HCT116 (cell line): ENCODE measurements around the gene FTSJ3. TPM values are rescaled to one million over a fixed set of nuclear protein-coding genes. Genes with fewer than 3 reads are reported as not detected.
A peak's percentile ranks its signal among the peaks of the same experiment; 100 is the strongest.

Experiments used
- ATAC-seq: fragments of 200-7000 bp; cut with Tn5 transposase; 2 replicates; pipeline ENCODE4 v1.9.1; 2020; ENCODE audit warnings: mild to moderate bottlenecking, moderate library complexity
- BruUV-seq: library from RNA; stranded (reverse); fragments of 400-500 nt; replicated peaks from 2 replicates; lab custom pipeline; 2021; lab: Mats Ljungman, UMichigan
- CTCF ChIA-PET: fragments of 300-600 bp; sonication (Branson Sonifier 250); formaldehyde crosslinking; loops from one replicate; lab custom pipeline; 2021; ENCODE audit warnings: antibody characterized with exemption; lab: Charles Lee
- POLR2A ChIA-PET: fragments of 300-600, 350-600 bp; sonication (Branson Sonifier 250); formaldehyde crosslinking; loops from one replicate; lab custom pipeline; 2021; ENCODE audit warnings: antibody characterized with exemption; lab: Charles Lee
- RAD21 ChIA-PET, 2 experiments: fragments of 300-600 bp; sonication (Branson Sonifier 250); formaldehyde crosslinking; loops; one replicate each; lab custom pipeline; 2023; ENCODE audit warnings: low total read pairs in 2 of 2; ENCODE audit not compliant: uncharacterized antibody in 2 of 2, unreplicated experiment in 2 of 2, low non-redundant PET in 1 of 2; lab: Charles Lee
- DNase-seq: peaks from one replicate; pipeline ENCODE4 v3.0.0-alpha.2; 2010; ENCODE audit warnings: low read depth, low spot score
- H2AFZ ChIP-seq: fragments of 200-600 bp; shearing (Covaris generic), sonication (generic); 2 replicates; pipeline ENCODE4 v1.6.1; 2017; ENCODE audit warnings: low read depth, mixed run types, mixed read lengths, antibody characterized with exemption, low read length; ENCODE audit not compliant: poor library complexity, severe bottlenecking
- H3K27ac ChIP-seq: 2 replicates; pipeline ENCODE4 v1.5.1; 2012; ENCODE audit warnings: low read depth, low read length
- H3K27me3 ChIP-seq: fragments of 200-600 bp; sonication (generic); 2 replicates; pipeline ENCODE4 v1.6.1; 2016; ENCODE audit warnings: mixed run types, low read length, mixed read lengths; ENCODE audit not compliant: insufficient read depth
- H3K36me3 ChIP-seq, 2 experiments: fragments of 200-500 bp in 1 of 2; fragments of 200-600 bp in 1 of 2; sonication (Bioruptor generic) in 1 of 2; sonication (generic) in 1 of 2; 2 replicates each; pipeline versions ENCODE4 v1.5.1 to v1.6.1; 2014 to 2016; ENCODE audit warnings: low read length in 2 of 2, inconsistent platforms in 1 of 2, mixed read lengths in 1 of 2, mixed run types in 1 of 2; ENCODE audit not compliant: insufficient read depth in 2 of 2, control insufficient read depth in 1 of 2
- H3K4me1 ChIP-seq, 2 experiments: fragments of 200-600 bp in 1 of 2; sonication (generic) in 1 of 2; 2 replicates each; pipeline versions ENCODE4 v1.5.1 to v1.6.1; 2012 to 2017; ENCODE audit warnings: low read length in 2 of 2, inconsistent platforms in 1 of 2, mild to moderate bottlenecking in 1 of 2, mixed read lengths in 1 of 2, mixed run types in 1 of 2, moderate library complexity in 1 of 2; ENCODE audit not compliant: insufficient read depth in 2 of 2, control insufficient read depth in 1 of 2
- H3K4me2 ChIP-seq: fragments of 200-600 bp; sonication (generic); 2 replicates; pipeline ENCODE4 v1.6.1; 2017; ENCODE audit warnings: mixed run types, low read length, mixed read lengths
- H3K4me3 ChIP-seq, 2 experiments: fragments of 200-600 bp in 1 of 2; sonication (generic) in 1 of 2; replicated peaks in 1 of 2; 2 replicates each; pipeline ENCODE4 v1.5.1; 2011 to 2016; ENCODE audit warnings: low read length in 2 of 2, control low read depth in 1 of 2, low read depth in 1 of 2, mild to moderate bottlenecking in 1 of 2, mixed read lengths in 1 of 2, mixed run types in 1 of 2
- H3K79me2 ChIP-seq: fragments of 200-600 bp; sonication (generic); 2 replicates; pipeline ENCODE4 v1.6.1; 2017; ENCODE audit warnings: mild to moderate bottlenecking, mixed run types, low read length, moderate library complexity, mixed read lengths; ENCODE audit not compliant: insufficient read depth
- H3K9ac ChIP-seq: fragments of 200-600 bp; sonication (generic); 2 replicates; pipeline ENCODE4 v1.6.1; 2016; ENCODE audit warnings: low read length, mixed read lengths
- H3K9me2 ChIP-seq: fragments of 200-600 bp; sonication (generic), shearing (Covaris generic); 2 replicates; pipeline ENCODE4 v1.6.1; 2017; ENCODE audit warnings: mixed run types, mild to moderate bottlenecking, moderate library complexity; ENCODE audit not compliant: insufficient read depth
- H3K9me3 ChIP-seq, 2 experiments: fragments of 200-500 bp in 1 of 2; fragments of 200-600 bp in 1 of 2; sonication (Bioruptor generic) in 1 of 2; sonication (generic) in 1 of 2; 2 replicates each; pipeline ENCODE4 v1.6.1; 2014 to 2017; ENCODE audit warnings: low read length in 2 of 2, mixed read lengths in 2 of 2, inconsistent platforms in 1 of 2, low read depth in 1 of 2, mild to moderate bottlenecking in 1 of 2, mixed run types in 1 of 2, moderate library complexity in 1 of 2; ENCODE audit not compliant: control insufficient read depth in 1 of 2, insufficient read depth in 1 of 2
- H4K20me1 ChIP-seq: fragments of 200-600 bp; sonication (generic), shearing (Covaris generic); 2 replicates; pipeline ENCODE4 v1.6.1; 2017; ENCODE audit warnings: mixed run types, mild to moderate bottlenecking, moderate library complexity; ENCODE audit not compliant: insufficient read depth
- CBX3 ChIP-seq: IDR thresholded peaks from 2 replicates; pipeline ENCODE4 v1.6.1; 2012; ENCODE audit warnings: low read depth
- ELF1 ChIP-seq: IDR thresholded peaks from 2 replicates; pipeline ENCODE4 v1.6.1; 2012; ENCODE audit warnings: low read depth, borderline replicate concordance
- EZH2 ChIP-seq: fragments of 200-600 bp; sonication (generic); IDR thresholded peaks from 2 replicates; pipeline ENCODE4 v1.6.1; 2017; ENCODE audit warnings: antibody characterized with exemption, mixed run types
- FOSL1 ChIP-seq: IDR thresholded peaks from 2 replicates; pipeline ENCODE4 v1.6.1; 2012; ENCODE audit warnings: low read depth
- POLR2AphosphoS5 ChIP-seq: IDR thresholded peaks from 2 replicates; pipeline ENCODE4 v1.6.1; 2011; ENCODE audit warnings: mild to moderate bottlenecking, low read depth, low read length, moderate library complexity
- SRF ChIP-seq: IDR thresholded peaks from 2 replicates; pipeline ENCODE4 v1.6.1; 2012; ENCODE audit warnings: low read depth
- TCF7L2 ChIP-seq: IDR thresholded peaks from 2 replicates; pipeline ENCODE4 v1.7.0; 2011; ENCODE audit warnings: borderline replicate concordance, inconsistent platforms; ENCODE audit not compliant: insufficient read depth, insufficient read length; ENCODE audit errors: extremely low read depth
- YY1 ChIP-seq: IDR thresholded peaks from 2 replicates; pipeline ENCODE4 v1.6.1; 2011; ENCODE audit warnings: low read length, low read depth, moderate library complexity, mild to moderate bottlenecking; ENCODE audit not compliant: insufficient replicate concordance; ENCODE audit errors: extremely low read depth
- ZBTB33 ChIP-seq: IDR thresholded peaks from 2 replicates; pipeline ENCODE4 v1.6.1; 2011; ENCODE audit warnings: mild to moderate bottlenecking, low read length, moderate library complexity; ENCODE audit not compliant: insufficient replicate concordance; ENCODE audit errors: extremely low read depth
- ZFX ChIP-seq: fragments of 450-650 bp; IDR thresholded peaks from 2 replicates; pipeline ENCODE4 v1.6.1; 2017
- intact Hi-C: fragments of 100-400 bp; cut with micrococcal nuclease; formaldehyde crosslinking; loops from 2 replicates; pipeline ENCODE4 v1.10.0; 2022
- total RNA-seq: library from RNA; stranded (reverse); gene quantifications from one replicate; pipeline ENCODE4 v1.2.1, GENCODE V29; 2021; ENCODE audit not compliant: unreplicated experiment

The FTSJ3 gene
- total RNA-seq, 1 experiment from 2014 or later: 70.9 TPM

GRCh38 chr17:63842540-63843386 lies 15.3 kb upstream of the FTSJ3 start, which contains the start of gene SMARCD2:
SMARCD2 (minus strand) TSS chr17:63842685; CDS start chr17:63842674, 11 bp downstream.
- Histone ChIP-seq H3K27me3 (no peaks in the 10 kb centered on the region), H3K4me1 (peaks cover 40 to 46% of the 10 kb centered on the region in 2 experiments), H2AFZ (peak within 1 kb of the TSS; percentile 47), H3K9me3 (no peaks in the 10 kb centered on the region), H3K79me2 (peaks cover 46% of the 10 kb centered on the region), H3K9ac (peak within 1 kb of the TSS; percentile 98), H3K4me2 (peak within 1 kb of the TSS; percentile 89), H4K20me1 (no peaks in the 10 kb centered on the region), H3K4me3 (peak within 1 kb of the TSS; percentile 92 to 95), H3K27ac (peak within 1 kb of the TSS; percentile 96), H3K36me3 (no peaks in the 10 kb centered on the region; a peak in 1 of 4 replicates), H3K9me2 (no peaks in the 10 kb centered on the region)
- RAD21 ChIA-PET: no interaction called here
- peak; percentile 87 for ATAC-seq
- BruUV-seq: no TSS peak
- POLR2A ChIA-PET: interaction anchor here (0.6 to 1.8 kb wide), 6 partner anchors 16 to 663 kb away, joined by 3 to 13 read pairs (median 5); partner anchors contain the start of genes CCDC47, DDX42 and DDX5
- intact Hi-C loops: loop anchor here (2.0 to 5.0 kb wide), 2 partner anchors 70 to 220 kb away; partner anchors contain the start of genes CCDC47 and MAP3K3
- TF ChIP-seq ZBTB33 (peak; percentile 59), ZFX (peak; percentile 86), FOSL1 (no peak), TCF7L2 (peak; percentile 58), SRF (no peak), EZH2 (no peak), CBX3 (no peak), YY1 (peak; percentile 90), POLR2AphosphoS5 (peak; percentile 59), ELF1 (no peak)
- CTCF ChIA-PET: interaction anchor here (0.7 to 1.5 kb wide), 4 partner anchors 11 to 23 kb away, joined by 3 to 10 read pairs (median 6); no protein-coding TSS in a partner anchor
- DNase-seq: peak; percentile 100
